K562 (cell line): ENCODE data around the gene CACNB1. TPM values are rescaled to one million over a fixed set of nuclear protein-coding genes. Genes with fewer than 3 reads are reported as not detected.
A peak's percentile ranks its signal among the peaks of the same experiment; 100 is the strongest.

Experiments
- CHD1 ChIP-seq: fragments of 200-600 bp; sonication (generic); IDR thresholded peaks from one replicate; pipeline ENCODE4 v1.6.1; 2012; ENCODE audit warnings: mild to moderate bottlenecking, moderate library complexity, low read length, inconsistent platforms
- COPS2 ChIP-seq: fragments of 450-650 bp; conservative IDR thresholded peaks from 2 replicates; pipeline ENCODE4 v1.6.1; 2016; ENCODE audit warnings: mild to moderate bottlenecking, moderate library complexity
- CREB5 ChIP-seq: fragments of 250-450 bp; sonication (Bioruptor Pico); IDR thresholded peaks from 2 replicates; pipeline ENCODE4 v1.5.0; 2020; ENCODE audit warnings: mild to moderate bottlenecking
- HOXB6 ChIP-seq: fragments of 250-450 bp; sonication (Bioruptor Pico); IDR thresholded peaks from 2 replicates; pipeline ENCODE4 v1.5.1; 2022; ENCODE audit warnings: mild to moderate bottlenecking, borderline replicate concordance
- MAZ ChIP-seq, 2 experiments: fragments of 450-650 bp in 1 of 2; sonication (generic) in 1 of 2; formaldehyde crosslinking; IDR thresholded peaks in 1 of 2; conservative IDR thresholded peaks in 1 of 2; 2 replicates each; pipeline versions ENCODE4 v1.4.0 to v1.5.0; 2020; ENCODE audit warnings: mild to moderate bottlenecking in 1 of 2, missing genetic modification reagents in 1 of 2
- MXI1 ChIP-seq: IDR thresholded peaks from 2 replicates; pipeline ENCODE4 v1.6.1; 2011; ENCODE audit warnings: low read depth, mild to moderate bottlenecking, improper control_type of control experiment, low read length
- NFIC ChIP-seq: fragments of 450-650 bp; IDR thresholded peaks from 2 replicates; pipeline ENCODE4 v1.6.1; 2017; ENCODE audit warnings: mild to moderate bottlenecking, inconsistent platforms
- POLR2A ChIP-seq: fragments of 450-650 bp; conservative IDR thresholded peaks from 2 replicates; pipeline ENCODE4 v1.6.1; 2016
- POLR2B ChIP-seq: fragments of 450-650 bp; IDR thresholded peaks from 2 replicates; pipeline ENCODE4 v1.6.1; 2018; ENCODE audit warnings: low read depth; ENCODE audit not compliant: partially characterized antibody
- RERE ChIP-seq: sonication (generic); formaldehyde crosslinking; IDR thresholded peaks from 2 replicates; pipeline ENCODE4 v1.8.0; 2023; ENCODE audit warnings: missing genetic modification reagents, mild to moderate bottlenecking, borderline replicate concordance
- SETDB1 ChIP-seq: IDR thresholded peaks from one replicate; pipeline ENCODE4 v1.6.1; 2012; ENCODE audit warnings: low read length, control low read depth, inconsistent platforms
- SIN3A ChIP-seq, 2 experiments: fragments of 150-350 bp in 1 of 2; IDR thresholded peaks; 2 replicates each; pipeline ENCODE4 v1.6.1; 2011 to 2016; ENCODE audit warnings: borderline replicate concordance in 2 of 2, low read depth in 2 of 2, low read length in 2 of 2, mild to moderate bottlenecking in 2 of 2, moderate library complexity in 2 of 2; ENCODE audit not compliant: control insufficient read depth in 1 of 2
- SMAD4 ChIP-seq: fragments of 250-450 bp; sonication (Bioruptor Pico); conservative IDR thresholded peaks from 2 replicates; pipeline ENCODE4 v1.8.0; 2021; ENCODE audit warnings: inconsistent platforms, mild to moderate bottlenecking, moderate library complexity
- SMARCE1 ChIP-seq: fragments of 450-650 bp; IDR thresholded peaks from 2 replicates; pipeline ENCODE4 v1.7.1; 2016; ENCODE audit warnings: mild to moderate bottlenecking
- SRSF1 ChIP-seq: fragments of 200-400 bp; formaldehyde crosslinking; IDR thresholded peaks from 2 replicates; pipeline ENCODE4 v1.6.1; 2017; ENCODE audit warnings: mild to moderate bottlenecking, low read depth, low read length, moderate library complexity
- TBP ChIP-seq: optimal IDR thresholded peaks from 2 replicates; pipeline ENCODE3; 2011; ENCODE audit warnings: low read depth, low read length, improper control_type of control experiment
- ZNF395 ChIP-seq: fragments of 200-800 bp; sonication (Bioruptor generic); IDR thresholded peaks from 2 replicates; pipeline ENCODE4 v1.6.1; 2017; ENCODE audit warnings: missing genetic modification characterization, missing compliant biosample characterization
- ZNF561 ChIP-seq: fragments of 450-650 bp; formaldehyde crosslinking; conservative IDR thresholded peaks from 2 replicates; pipeline ENCODE4 v1.4.0; 2020; ENCODE audit warnings: mild to moderate bottlenecking, moderate library complexity
- ZSCAN32 ChIP-seq: fragments of 450-650 bp; formaldehyde crosslinking; IDR thresholded peaks from 2 replicates; pipeline ENCODE4 v1.4.0; 2020; ENCODE audit warnings: mild to moderate bottlenecking, moderate library complexity
- polyA plus RNA-seq, 8 experiments: library from polyadenylated mRNA; depleted of rRNA in 4 of 8; stranded (reverse) in 5 of 8; unstranded in 3 of 8; fragments of >200 nt; fragmentation: Nextera tagmentation in 2 of 8; fragmentation: Illumina TruSeq in 1 of 8; extraction: Ambion mirVana in 2 of 8; extraction: Trizol in 1 of 8; gene quantifications; 2 replicates each; pipeline versions ENCODE4 v1.2.1 to v1.2.3, GENCODE V29; 2011 to 2014; ENCODE audit warnings: inconsistent platforms in 1 of 8, missing spikeins in 1 of 8
- total RNA-seq, 7 experiments: library from RNA; depleted of rRNA in 6 of 7; stranded (reverse); fragments of >200 nt in 6 of 7; fragmentation: Illumina TruSeq in 2 of 7; extraction: Trizol in 2 of 7; gene quantifications; 2 replicates each; pipeline versions ENCODE4 v1.2.1 to v1.2.3, GENCODE V29; 2011 to 2021; ENCODE audit warnings: low replicate concordance in 1 of 7

CACNB1 gene
- total and polyA plus RNA-seq, 9 of the 15 experiments (the other 6 are each of a cell fraction or from before 2014, with no cell fraction given): 0.08 to 7.4 (median 3.0) TPM

- TF ChIP-seq ZNF395 (CRISPR knock-in tag) (no peak), ZSCAN32 (no peak), COPS2 (no peak), ZNF561 (CRISPR knock-in tag) (no peak), RERE (CRISPR knock-in tag) (no peak), NFIC (peak; percentile 5; the same call in 1 of the 2 replicates), SETDB1 (no peak), SMAD4 (CRISPR knock-in tag) (0 out of 2 replicates have a peak, but pooled peaks have one; percentile 43), POLR2A (peak; percentile 32), SIN3A (IDR thresholded peaks at IDR 0.05; ENCODE audit: borderline replicate concordance in 2 of 2, control insufficient read depth in 1 of 2, low read depth in 2 of 2, low read length in 2 of 2) (0 out of 4 replicates have a peak, but pooled peaks of 1 of the 2 experiments have one; percentile 33), POLR2B (peak; percentile 40), HOXB6 (CRISPR knock-in tag) (no peak), TBP (peak; percentile 39), CHD1 (peak; percentile 18), CREB5 (peak; percentile 26; the same call in 1 of the 2 replicates), MAZ (CRISPR knock-in tag; conservative IDR thresholded peaks at IDR 0.05 in 1 of 2, IDR thresholded peaks at IDR 0.05 in 1 of 2) (no peak), SRSF1 (no peak), MXI1 (0 out of 2 replicates have a peak, but pooled peaks have one; percentile 19), SMARCE1 (0 out of 2 replicates have a peak, but pooled peaks have one; percentile 23)
These were observed 3.6 kb upstream of the CACNB1 start (continued) for GRCh38 chr17:39200957-39201510.
